Stimulated activated CD4-positive, alpha-beta T cell treated with anti-CD3 and anti-CD28 coated beads, Interleukin-12 subunit alpha, Interleukin-12 subunit beta, amount 100 ng/mL, for 48 hours (primary cell): ENCODE data around the gene EVI2B.
A peak's percentile ranks its signal among the peaks of the same experiment; 100 is the strongest.
"Not testable (repeated sequence)": the region's sequence is repeated elsewhere in the genome, so short reads cannot be mapped to it uniquely, and the experiment has no call there.

Experiments used
- DNase-seq, 3 donors: peaks; one replicate each; pipeline ENCODE4 v3.0.0-alpha.2; 2020; ENCODE audit warnings: low read depth in 2 of 3, low spot score in 1 of 3

Gene EVI2B

GRCh38 chr17:31313982-31314781, at the start of gene EVI2B:
Gene EVI2B (minus strand): TSS chr17:31314054. CDS start chr17:31305609, 8,445 bp downstream.
- DNase-seq: no peak

- DNase-seq: no peak
These were observed 44.1 kb upstream of the EVI2B start for GRCh38 chr17:31357839-31358394.

- DNase-seq: no peak
These were observed 43.2 kb upstream of the EVI2B start for GRCh38 chr17:31357091-31357490.

GRCh38 chr17:31355935-31356334, 42.1 kb upstream of the EVI2B start:
- DNase-seq: no peak

GRCh38 chr17:31349454-31349853, 35.6 kb upstream of the EVI2B start:
- no peak for DNase-seq

- not testable (repeated sequence) for DNase-seq
These were observed 31.4 kb upstream of the EVI2B start for GRCh38 chr17:31345191-31345747.

- no peak for DNase-seq
These were observed 26.2 kb upstream of the EVI2B start for GRCh38 chr17:31339906-31340661.

GRCh38 chr17:31329221-31329620, 15.4 kb upstream of the EVI2B start:
- no peak for DNase-seq

- DNase-seq: no peak
These were observed 14.3 kb upstream of the EVI2B start for GRCh38 chr17:31328160-31328535.

- DNase-seq: no peak
These were observed 13.8 kb upstream of the EVI2B start for GRCh38 chr17:31327534-31328159.

- no peak for DNase-seq
These were observed 9.7 kb upstream of the EVI2B start for GRCh38 chr17:31323551-31323950.

- DNase-seq: no peak
These were observed 8.1 kb upstream of the EVI2B start for GRCh38 chr17:31321966-31322365.

- DNase-seq: peak; percentile 58 to 68 (median 67)
These were observed 7.6 kb upstream of the EVI2B start, which contains the start of gene EVI2A for GRCh38 chr17:31321481-31321880. Gene EVI2A (minus strand): TSS chr17:31321622. CDS start chr17:31319013, 2,609 bp downstream.

GRCh38 chr17:31320791-31321190, 6.9 kb upstream of the EVI2B start:
- DNase-seq: no peak

GRCh38 chr17:31320241-31320640, 6.4 kb upstream of the EVI2B start:
- DNase-seq: no peak

- no peak for DNase-seq
These were observed 5.2 kb upstream of the EVI2B start for GRCh38 chr17:31318851-31319661.

GRCh38 chr17:31318298-31318801, 4.5 kb upstream of the EVI2B start:
- DNase-seq: peak; percentile 41 to 52 (median 48)

- no peak for DNase-seq
These were observed 887 bp upstream of the EVI2B start for GRCh38 chr17:31314782-31315100.

GRCh38 chr17:31312223-31312622, 1.6 kb downstream of the EVI2B start:
- not testable (repeated sequence) for DNase-seq

- no peak for DNase-seq
These were observed 2.3 kb downstream of the EVI2B start for GRCh38 chr17:31311526-31311925.
